Fibroblast of lung (primary cell): ENCODE measurements around the gene KLHL13. TPM values are rescaled to one million over a fixed set of nuclear protein-coding genes. Genes with fewer than 3 reads are reported as not detected.
"Not testable (repeated sequence)": the region's sequence is repeated elsewhere in the genome, so short reads cannot be mapped to it uniquely, and the experiment has no call there.

Experiments
- DNase-seq, 2 donors: peaks; one replicate each; pipeline versions ENCODE4 v3.0.0 to v3.0.0-alpha.2; 2010; ENCODE audit warnings: low read depth in 2 of 2
- H2AFZ ChIP-seq: 2 replicates; pipeline ENCODE4 v1.5.1; 2012; ENCODE audit warnings: low read length, control low read depth, inconsistent platforms
- H3K27ac ChIP-seq: 2 replicates; pipeline ENCODE4 v1.5.1; 2011; ENCODE audit warnings: low read length, control low read depth; ENCODE audit not compliant: insufficient read depth
- H3K27me3 ChIP-seq: 2 replicates; pipeline ENCODE4 v1.5.1; 2011; ENCODE audit warnings: mild to moderate bottlenecking, low read length; ENCODE audit not compliant: control insufficient read depth, insufficient read depth
- H3K36me3 ChIP-seq: 2 replicates; pipeline ENCODE4 v1.5.1; 2011; ENCODE audit warnings: low read length; ENCODE audit not compliant: control insufficient read depth, insufficient read depth
- H3K4me1 ChIP-seq: 2 replicates; pipeline ENCODE4 v1.5.1; 2011; ENCODE audit warnings: low read length; ENCODE audit not compliant: control insufficient read depth, insufficient read depth; ENCODE audit errors: extremely low read depth
- H3K4me2 ChIP-seq: 2 replicates; pipeline ENCODE4 v1.5.1; 2011; ENCODE audit warnings: low read length, control low read depth; ENCODE audit not compliant: insufficient read depth; ENCODE audit errors: extremely low read depth
- H3K4me3 ChIP-seq, 4 experiments: fragments of 200-600 bp in 1 of 4; sonication (generic) in 1 of 4; replicated peaks in 1 of 4; 2 replicates each; pipeline ENCODE4 v1.5.1; 2011 to 2016; ENCODE audit warnings: low read length in 4 of 4, low read depth in 3 of 4, mild to moderate bottlenecking in 3 of 4, control low read depth in 2 of 4, inconsistent platforms in 1 of 4, mixed read lengths in 1 of 4; ENCODE audit not compliant: insufficient read depth in 1 of 4; ENCODE audit errors: control extremely low read depth in 1 of 4
- H3K79me2 ChIP-seq: 2 replicates; pipeline ENCODE4 v1.5.1; 2012; ENCODE audit warnings: mild to moderate bottlenecking, low read length, inconsistent platforms; ENCODE audit not compliant: control insufficient read depth, insufficient read depth
- H3K9ac ChIP-seq: 2 replicates; pipeline ENCODE4 v1.5.1; 2011; ENCODE audit warnings: mild to moderate bottlenecking, low read length, control low read depth; ENCODE audit not compliant: insufficient read depth
- H3K9me3 ChIP-seq: 2 replicates; pipeline ENCODE4 v1.5.1; 2012; ENCODE audit warnings: low read depth, low read length; ENCODE audit not compliant: control insufficient read depth, insufficient read depth
- H4K20me1 ChIP-seq: 2 replicates; pipeline ENCODE4 v1.5.1; 2011; ENCODE audit warnings: low read length; ENCODE audit not compliant: control insufficient read depth, insufficient read depth; ENCODE audit errors: extremely low read depth
- CTCF ChIP-seq, 2 donors: IDR thresholded peaks in 1 of 2; conservative IDR thresholded peaks in 1 of 2; 1 replicate in 1 of 2; 2 replicates in 1 of 2; pipeline ENCODE4 v1.5.1; 2011 to 2012; ENCODE audit warnings: low read length in 2 of 2, control low read depth in 1 of 2, inconsistent platforms in 1 of 2, low read depth in 1 of 2, mild to moderate bottlenecking in 1 of 2
- EZH2 ChIP-seq: IDR thresholded peaks from 2 replicates; pipeline ENCODE4 v1.5.1; 2012; ENCODE audit warnings: low read length, control low read depth, mild to moderate bottlenecking; ENCODE audit errors: missing control alignments
- polyA plus RNA-seq, 2 donors: library from polyadenylated mRNA; depleted of rRNA in 1 of 2; stranded (reverse) in 1 of 2; unstranded in 1 of 2; fragments of >200 nt; gene quantifications; 2 replicates each; pipeline ENCODE4 v1.2.1, GENCODE V29; 2011 to 2012; ENCODE audit warnings: missing spikeins in 1 of 2
- total RNA-seq: library from RNA; depleted of rRNA; stranded (reverse); fragments of >200 nt; gene quantifications from 2 replicates; pipeline ENCODE4 v1.2.1, GENCODE V29; 2014

Gene KLHL13
- total and polyA plus RNA-seq, 2 donors (not counting 1 experiment from before 2014, with no cell fraction given) = 6.2 to 22.5 TPM

GRCh38 chrX:117936118-117936517 is 180.5 kb downstream of the KLHL13 start:
- H2AFZ ChIP-seq = no peak overlapping the region
- no peak overlapping the region for H3K27ac ChIP-seq
- no peaks in the 10 kb centered on the region for H3K4me1 ChIP-seq
- H3K4me3 ChIP-seq = no peak overlapping the region
- no peak overlapping the region for H3K9ac ChIP-seq
- no peak for DNase-seq
- no peaks in the 10 kb centered on the region for H3K36me3 ChIP-seq
- H4K20me1 ChIP-seq = no peaks in the 10 kb centered on the region
- no peaks in the 10 kb centered on the region for H3K79me2 ChIP-seq
- H3K9me3 ChIP-seq = no peaks in the 10 kb centered on the region
- no peaks in the 10 kb centered on the region for H3K27me3 ChIP-seq
- TF ChIP-seq CTCF (conservative IDR thresholded peaks at IDR 0.05 in 1 of 2, IDR thresholded peaks at IDR 0.05 in 1 of 2; ENCODE audit: low read depth in 1 of 2, low read length in 2 of 2) (no peak), EZH2 (no peak)
- H3K4me2 ChIP-seq = no peak overlapping the region

GRCh38 chrX:117930116-117930515 is 186.5 kb downstream of the KLHL13 start:
- not testable (repeated sequence) for DNase-seq, H3K4me3 ChIP-seq, H3K27ac ChIP-seq, H3K36me3 ChIP-seq, H3K79me2 ChIP-seq, H3K9me3 ChIP-seq, H3K4me1 ChIP-seq, H3K27me3 ChIP-seq, H3K4me2 ChIP-seq, H4K20me1 ChIP-seq, H2AFZ ChIP-seq, H3K9ac ChIP-seq

GRCh38 chrX:117919755-117920154 is 196.9 kb downstream of the KLHL13 start:
- Histone ChIP-seq H3K4me1 (no peaks in the 10 kb centered on the region), H4K20me1 (no peaks in the 10 kb centered on the region), H3K9me3 (no peaks in the 10 kb centered on the region), H3K27me3 (no peaks in the 10 kb centered on the region), H2AFZ (no peak overlapping the region), H3K4me2 (no peak overlapping the region), H3K36me3 (no peaks in the 10 kb centered on the region), H3K9ac (no peak overlapping the region), H3K27ac (no peak overlapping the region), H3K4me3 (no peak overlapping the region), H3K79me2 (no peaks in the 10 kb centered on the region)
- no peak for DNase-seq
- TF ChIP-seq EZH2 (no peak), CTCF (conservative IDR thresholded peaks at IDR 0.05 in 1 of 2, IDR thresholded peaks at IDR 0.05 in 1 of 2; ENCODE audit: low read depth in 1 of 2, low read length in 2 of 2) (no peak)

- H3K27ac ChIP-seq = no peak overlapping the region
- peak in 1 of 2 donors; percentile 67 for DNase-seq
- H3K4me3 ChIP-seq = no peak overlapping the region
Measured at GRCh38 chrX:117910216-117910615, 206.4 kb downstream of the KLHL13 start.

More at GRCh38 chrX:117910216-117910615, 206.4 kb downstream of the KLHL13 start:
- Histone ChIP-seq H4K20me1 (no peaks in the 10 kb centered on the region), H3K36me3 (no peaks in the 10 kb centered on the region), H3K4me1 (no peaks in the 10 kb centered on the region), H3K27me3 (no peaks in the 10 kb centered on the region), H3K4me2 (no peak overlapping the region), H3K9me3 (no peaks in the 10 kb centered on the region), H2AFZ (no peak overlapping the region), H3K9ac (no peak overlapping the region), H3K79me2 (no peaks in the 10 kb centered on the region)
- TF ChIP-seq CTCF (conservative IDR thresholded peaks at IDR 0.05 in 1 of 2, IDR thresholded peaks at IDR 0.05 in 1 of 2; ENCODE audit: low read depth in 1 of 2, low read length in 2 of 2) (no peak), EZH2 (no peak)
